H1 (cell line): ENCODE results near the gene SLC27A6. TPM values are rescaled to one million over a fixed set of nuclear protein-coding genes. Genes with fewer than 3 reads are reported as not detected.

Experiments used
- CTCF ChIA-PET: fragments of 300-600 bp; sonication (Branson Sonifier 250); formaldehyde crosslinking; loops from one replicate; lab custom pipeline; 2021; ENCODE audit not compliant: partially characterized antibody; lab: Charles Lee
- POLR2A ChIA-PET: fragments of 300-600 bp; sonication (Branson Sonifier 250); formaldehyde crosslinking; loops from one replicate; lab custom pipeline; 2021; ENCODE audit warnings: inconsistent platforms; ENCODE audit not compliant: partially characterized antibody; lab: Charles Lee
- DNase-seq, 2 experiments: peaks; one replicate each; pipeline versions ENCODE4 v3.0.0 to v3.0.0-alpha.2; 2010 to 2022; ENCODE audit warnings: low spot score in 2 of 2, low read depth in 1 of 2, mixed read lengths in 1 of 2
- FAIRE-seq: peaks from 2 replicates; lab custom pipeline; 2011; peaks lifted over from hg19 to GRCh38; lab: Jason Lieb, UNC
- H2AFZ ChIP-seq: 2 replicates; pipeline ENCODE4 v1.8.1; 2012; ENCODE audit warnings: low read length, inconsistent platforms
- H2AK5ac ChIP-seq: 2 replicates; pipeline ENCODE4 v1.6.1; 2013; ENCODE audit warnings: low read depth, low read length
- H2BK120ac ChIP-seq: replicated peaks from 2 replicates; pipeline ENCODE3; 2013; ENCODE audit warnings: low read depth, low read length, inconsistent platforms
- H2BK12ac ChIP-seq: 2 replicates; pipeline ENCODE4 v1.6.1; 2013; ENCODE audit warnings: low read depth, low read length
- H2BK15ac ChIP-seq: 2 replicates; pipeline ENCODE4 v1.6.1; 2013; ENCODE audit warnings: low read length
- H2BK20ac ChIP-seq: 2 replicates; pipeline ENCODE4 v1.6.1; 2013; ENCODE audit warnings: low read length
- H2BK5ac ChIP-seq: 2 replicates; pipeline ENCODE4 v1.6.1; 2013; ENCODE audit warnings: low read depth, low read length
- H3K14ac ChIP-seq: 2 replicates; pipeline ENCODE4 v1.6.1; 2013; ENCODE audit warnings: inconsistent platforms; ENCODE audit not compliant: insufficient read length
- H3K18ac ChIP-seq: 2 replicates; pipeline ENCODE4 v1.6.1; 2013; ENCODE audit warnings: low read length; ENCODE audit errors: extremely low read depth
- H3K23ac ChIP-seq: 2 replicates; pipeline ENCODE4 v1.6.1; 2013; ENCODE audit warnings: inconsistent platforms; ENCODE audit not compliant: insufficient read length
- H3K23me2 ChIP-seq: 2 replicates; pipeline ENCODE4 v1.6.1; 2013; ENCODE audit warnings: low read depth, low read length
- H3K27ac ChIP-seq: 2 replicates; pipeline ENCODE4 v1.6.1; 2011; ENCODE audit warnings: low read depth, low read length, inconsistent platforms
- H3K27me3 ChIP-seq, 4 experiments: replicated peaks in 1 of 4; 1 replicate in 1 of 4; 2 replicates in 3 of 4; pipeline versions ENCODE4 v1.6.1 to v1.8.1; 2011 to 2013; ENCODE audit warnings: low read length in 3 of 4, mild to moderate bottlenecking in 3 of 4, inconsistent platforms in 2 of 4, mixed read lengths in 2 of 4, moderate library complexity in 1 of 4; ENCODE audit not compliant: control insufficient read depth in 3 of 4, insufficient read depth in 3 of 4; ENCODE audit errors: extremely low read depth in 1 of 4
- H3K36me3 ChIP-seq, 4 experiments: 2 replicates each; pipeline versions ENCODE4 v1.6.1 to v1.8.1; 2011 to 2013; ENCODE audit warnings: mild to moderate bottlenecking in 4 of 4, low read length in 3 of 4, moderate library complexity in 2 of 4, control low read depth in 1 of 4, inconsistent platforms in 1 of 4; ENCODE audit not compliant: insufficient read depth in 4 of 4, control insufficient read depth in 2 of 4
- H3K4ac ChIP-seq: replicated peaks from 2 replicates; pipeline ENCODE3; 2013; ENCODE audit warnings: low read length, low read depth, mixed read lengths, inconsistent platforms; ENCODE audit not compliant: insufficient read length
- H3K4me1 ChIP-seq, 4 experiments: replicated peaks in 1 of 4; 1 replicate in 1 of 4; 2 replicates in 3 of 4; pipeline versions ENCODE4 v1.6.1 to v1.8.1; 2011 to 2013; ENCODE audit warnings: low read length in 3 of 4, inconsistent platforms in 2 of 4, mixed read lengths in 1 of 4; ENCODE audit not compliant: insufficient read depth in 4 of 4, control insufficient read depth in 3 of 4
- H3K4me2 ChIP-seq, 2 experiments: 2 replicates each; pipeline versions ENCODE4 v1.6.1 to v1.8.1; 2011 to 2013; ENCODE audit warnings: low read depth in 2 of 2, low read length in 2 of 2, control low read depth in 1 of 2, inconsistent platforms in 1 of 2, mild to moderate bottlenecking in 1 of 2; ENCODE audit not compliant: insufficient read depth in 1 of 2
- H3K4me3 ChIP-seq, 4 experiments: fragments of 200-600, 300-600 bp in 1 of 4; sonication (generic), shearing (Covaris generic), sonication (Bioruptor Twin) in 1 of 4; 2 replicates each; pipeline versions ENCODE4 v1.5.1 to v1.8.1; 2011 to 2016; ENCODE audit warnings: low read length in 4 of 4, low read depth in 3 of 4, control low read depth in 2 of 4, inconsistent platforms in 2 of 4, mild to moderate bottlenecking in 2 of 4, mixed read lengths in 1 of 4, moderate library complexity in 1 of 4; ENCODE audit not compliant: insufficient read depth in 2 of 4; ENCODE audit errors: extremely low read depth in 1 of 4
- H3K56ac ChIP-seq: replicated peaks from 2 replicates; pipeline ENCODE3; 2013; ENCODE audit warnings: low read depth, mild to moderate bottlenecking, mixed read lengths, low read length, inconsistent platforms; ENCODE audit not compliant: insufficient read length
- H3K79me1 ChIP-seq: 2 replicates; pipeline ENCODE4 v1.6.1; 2013; ENCODE audit warnings: low read depth, low read length, control low read depth
- H3K79me2 ChIP-seq, 2 experiments: 2 replicates each; pipeline versions ENCODE4 v1.6.1 to v1.8.1; 2012 to 2013; ENCODE audit warnings: low read length in 2 of 2, mild to moderate bottlenecking in 2 of 2, inconsistent platforms in 1 of 2; ENCODE audit not compliant: insufficient read depth in 2 of 2, control insufficient read depth in 1 of 2
- H3K9ac ChIP-seq, 4 experiments: replicated peaks in 1 of 4; 1 replicate in 1 of 4; 2 replicates in 3 of 4; pipeline versions ENCODE4 v1.6.1 to v1.8.1; 2011 to 2013; ENCODE audit warnings: low read depth in 3 of 4, low read length in 3 of 4, control low read depth in 2 of 4, mild to moderate bottlenecking in 2 of 4, moderate library complexity in 2 of 4, inconsistent platforms in 1 of 4; ENCODE audit errors: extremely low read depth in 1 of 4
- H3K9me3 ChIP-seq, 2 experiments: 2 replicates each; pipeline versions ENCODE4 v1.6.1 to v1.8.1; 2012 to 2013; ENCODE audit warnings: mild to moderate bottlenecking in 2 of 2, moderate library complexity in 2 of 2, control low read depth in 1 of 2, inconsistent platforms in 1 of 2, low read depth in 1 of 2, low read length in 1 of 2, mixed read lengths in 1 of 2; ENCODE audit not compliant: insufficient read depth in 2 of 2
- H4K20me1 ChIP-seq, 2 experiments: replicated peaks in 1 of 2; 2 replicates each; pipeline versions ENCODE3 to v1.8.1; 2011 to 2013; ENCODE audit warnings: inconsistent platforms in 2 of 2, low read length in 2 of 2, mild to moderate bottlenecking in 1 of 2; ENCODE audit not compliant: insufficient read depth in 2 of 2, control insufficient read depth in 1 of 2
- H4K5ac ChIP-seq: 2 replicates; pipeline ENCODE4 v1.6.1; 2013; ENCODE audit warnings: low read length, low read depth, mixed read lengths, inconsistent platforms; ENCODE audit not compliant: insufficient read length
- H4K8ac ChIP-seq: 2 replicates; pipeline ENCODE4 v1.8.0; 2013; ENCODE audit warnings: mild to moderate bottlenecking, moderate library complexity, low read length, inconsistent platforms; ENCODE audit not compliant: insufficient read depth; ENCODE audit errors: extremely low read depth
- H4K91ac ChIP-seq: replicated peaks from 2 replicates; pipeline ENCODE3; 2013; ENCODE audit warnings: low read length, mixed read lengths, inconsistent platforms; ENCODE audit not compliant: insufficient read length
- FOSL1 ChIP-seq: IDR thresholded peaks from 2 replicates; pipeline ENCODE4 v1.6.1; 2011; ENCODE audit warnings: mild to moderate bottlenecking, low read depth, low read length, moderate library complexity; ENCODE audit not compliant: insufficient read depth
- JUN ChIP-seq: IDR thresholded peaks from 2 replicates; pipeline ENCODE4 v1.6.1; 2011; ENCODE audit warnings: low read depth, mild to moderate bottlenecking, improper control_type of control experiment, low read length
- NANOG ChIP-seq: IDR thresholded peaks from 2 replicates; pipeline ENCODE4 v1.6.1; 2011; ENCODE audit warnings: low read length, low read depth, mild to moderate bottlenecking, inconsistent platforms; ENCODE audit not compliant: insufficient read depth, poor library complexity, severe bottlenecking
- POLR2A ChIP-seq, 2 experiments: IDR thresholded peaks; 1 replicate in 1 of 2; 2 replicates in 1 of 2; pipeline ENCODE4 v1.6.1; 2011; ENCODE audit warnings: low read depth in 2 of 2, low read length in 2 of 2, mild to moderate bottlenecking in 2 of 2; ENCODE audit errors: control extremely low read depth in 1 of 2
- RNF2 ChIP-seq: fragments of 200-900, 300-1000 bp; sonication (generic); IDR thresholded peaks from 2 replicates; pipeline ENCODE4 v1.7.1; 2016; ENCODE audit warnings: borderline replicate concordance, low read depth, mild to moderate bottlenecking, antibody characterized with exemption, low read length; ENCODE audit not compliant: poor library complexity, severe bottlenecking; ENCODE audit errors: missing control alignments
- RXRA ChIP-seq: IDR thresholded peaks from 2 replicates; pipeline ENCODE4 v1.6.1; 2011; ENCODE audit warnings: low read depth, mild to moderate bottlenecking, low read length, moderate library complexity; ENCODE audit not compliant: insufficient read depth
- SP1 ChIP-seq: IDR thresholded peaks from 2 replicates; pipeline ENCODE4 v1.6.1; 2011; ENCODE audit warnings: low read depth, low read length
- WGBS, 2 experiments: shearing (Covaris generic) in 1 of 2; methylation state at CpG; one replicate each; pipeline versions ENCODE4 v1.1.6 to v1.1.7; 2013 to 2015; ENCODE audit warnings: low lambda C conversion rate in 2 of 2, mixed read lengths in 2 of 2, inconsistent platforms in 1 of 2, low coverage in 1 of 2, missing lambda C conversion rate in 1 of 2; ENCODE audit not compliant: insufficient replicate concordance in 2 of 2, insufficient coverage in 1 of 2, insufficient read length in 1 of 2; ENCODE audit errors: extremely low coverage in 1 of 2, missing lambda C conversion rate in 1 of 2; 5-methylcytosine and 5-hydroxymethylcytosine counted together
- polyA plus RNA-seq, 7 experiments: library from polyadenylated mRNA; depleted of rRNA in 3 of 7; stranded (reverse) in 5 of 7; unstranded in 2 of 7; fragments of >200 nt in 5 of 7; fragments of 200-250 nt in 2 of 7; gene quantifications; 1 replicate in 5 of 7; 2 replicates in 1 of 7; 4 replicates in 1 of 7; pipeline versions ENCODE4 v1.2.1 to v1.2.3, GENCODE V29; 2011 to 2013; ENCODE audit warnings: missing spikeins in 2 of 7, mixed read lengths in 2 of 7
- total RNA-seq: library from RNA; stranded (reverse); fragmentation: NEBNext Ultra II Directional; extraction: Animal tissue kit (Norgen Biotek cat#: 25700); gene quantifications from 2 replicates; pipeline ENCODE4 v1.2.1, GENCODE V29; 2021

Gene SLC27A6
- total and polyA plus RNA-seq, 2 of the 8 experiments (the other 6 are each of a cell fraction or from before 2014, with no cell fraction given) = 4.0 to 4.7 TPM

GRCh38 chr5:128980917-128981316 lies 15.6 kb downstream of the SLC27A6 start:
- Histone ChIP-seq H2BK20ac (no peak overlapping the region), H2AK5ac (no peak overlapping the region), H4K91ac (no peak overlapping the region), H3K23me2 (no peaks in the 10 kb centered on the region), H3K9me3 (no peaks in the 10 kb centered on the region), H2AFZ (no peak overlapping the region), H2BK15ac (no peak overlapping the region), H3K4me2 (no peak overlapping the region), H3K79me2 (no peaks in the 10 kb centered on the region), H3K56ac (no peak overlapping the region), H3K36me3 (no peaks in the 10 kb centered on the region), H3K4me3 (no peak overlapping the region), H4K20me1 (no peaks in the 10 kb centered on the region), H3K18ac (no peak overlapping the region), H3K79me1 (no peaks in the 10 kb centered on the region), H3K4ac (no peak overlapping the region), H2BK12ac (no peak overlapping the region), H3K14ac (no peak overlapping the region), H3K23ac (no peak overlapping the region), H3K27me3 (no peaks in the 10 kb centered on the region), H2BK5ac (no peak overlapping the region), H3K4me1 (peaks cover 0 to 12% (median 3%) of the 10 kb centered on the region in 4 experiments; a peak in 4 of 7 replicates), H3K9ac (no peak overlapping the region), H3K27ac (no peak overlapping the region), H4K8ac (no peak overlapping the region), H4K5ac (no peak overlapping the region), H2BK120ac (no peak overlapping the region)
- DNase-seq = no peak
- 94% methylated on average over 3 of the region's 3 CpGs; no CpG with 5 or more reads in 1 of the 2 experiments for WGBS, 2 experiments
- no peak for FAIRE-seq
- CTCF ChIA-PET = interaction anchor here (1.2 to 2.0 kb wide), 2 partner anchors 9 to 15 kb away, joined by 4 to 5 read pairs; partner anchors contain the start of gene SLC27A6
- POLR2A ChIA-PET = no interaction called here
- TF ChIP-seq NANOG = no peak
- TF ChIP-seq JUN = no peak
- TF ChIP-seq RNF2 = no peak
- no peak for TF ChIP-seq POLR2A (IDR thresholded peaks at IDR 0.05; ENCODE audit: control extremely low read depth in 1 of 2, low read depth in 2 of 2, low read length in 2 of 2)
- no peak for TF ChIP-seq FOSL1
- no peak for TF ChIP-seq RXRA
- no peak for TF ChIP-seq SP1
